H1 (cell line): ENCODE data around the gene ABCA1. TPM values are rescaled to one million over a fixed set of nuclear protein-coding genes. Genes with fewer than 3 reads are reported as not detected.

Experiments used
- BRCA1 ChIP-seq: IDR thresholded peaks from 2 replicates; pipeline ENCODE4 v1.6.1; 2012; ENCODE audit warnings: low read depth, low read length, improper control_type of control experiment
- CBX8 ChIP-seq: fragments of 300-800, 300-1000 bp; sonication (generic); IDR thresholded peaks from 2 replicates; pipeline ENCODE4 v1.7.1; 2016; ENCODE audit warnings: low read depth, low read length, borderline replicate concordance
- CHD2 ChIP-seq: IDR thresholded peaks from 2 replicates; pipeline ENCODE4 v1.6.1; 2012; ENCODE audit warnings: low read length, improper control_type of control experiment
- E2F6 ChIP-seq: IDR thresholded peaks from 2 replicates; pipeline ENCODE4 v1.6.1; 2012; ENCODE audit warnings: inconsistent platforms
- POLR2A ChIP-seq, 2 experiments: IDR thresholded peaks; 1 replicate in 1 of 2; 2 replicates in 1 of 2; pipeline ENCODE4 v1.6.1; 2011; ENCODE audit warnings: low read depth in 2 of 2, low read length in 2 of 2, mild to moderate bottlenecking in 2 of 2; ENCODE audit errors: control extremely low read depth in 1 of 2
- RBBP5 ChIP-seq: IDR thresholded peaks from 2 replicates; pipeline ENCODE4 v1.7.1; 2012; ENCODE audit warnings: low read depth, mild to moderate bottlenecking, inconsistent platforms, low read length, moderate library complexity, borderline replicate concordance
- SIN3A ChIP-seq, 2 experiments: IDR thresholded peaks in 1 of 2; conservative IDR thresholded peaks in 1 of 2; 2 replicates each; pipeline ENCODE4 v1.6.1; 2011 to 2012; ENCODE audit warnings: low read length in 2 of 2, improper control_type of control experiment in 1 of 2, low read depth in 1 of 2, mild to moderate bottlenecking in 1 of 2
- polyA plus RNA-seq, 7 experiments: library from polyadenylated mRNA; depleted of rRNA in 3 of 7; stranded (reverse) in 5 of 7; unstranded in 2 of 7; fragments of >200 nt in 5 of 7; fragments of 200-250 nt in 2 of 7; gene quantifications; 1 replicate in 5 of 7; 2 replicates in 1 of 7; 4 replicates in 1 of 7; pipeline versions ENCODE4 v1.2.1 to v1.2.3, GENCODE V29; 2011 to 2013; ENCODE audit warnings: missing spikeins in 2 of 7, mixed read lengths in 2 of 7
- total RNA-seq: library from RNA; stranded (reverse); fragmentation: NEBNext Ultra II Directional; extraction: Animal tissue kit (Norgen Biotek cat#: 25700); gene quantifications from 2 replicates; pipeline ENCODE4 v1.2.1, GENCODE V29; 2021

Gene ABCA1
- total and polyA plus RNA-seq, 2 of the 8 experiments (the other 6 are each of a cell fraction or from before 2014, with no cell fraction given) = 6.9 to 7.8 TPM

- TF ChIP-seq E2F6 = peak; percentile 71; the same call in 1 of the 2 replicates
- TF ChIP-seq RBBP5 = peak; percentile 66
- TF ChIP-seq CBX8 = no peak
- TF ChIP-seq POLR2A (IDR thresholded peaks at IDR 0.05; ENCODE audit: control extremely low read depth in 1 of 2, low read depth in 2 of 2, low read length in 2 of 2) = peak; percentile 52 to 61; a peak in 2 of 3 replicates
- no peak for TF ChIP-seq CHD2
- TF ChIP-seq BRCA1 = no peak
- no peak; a peak in 1 of 4 replicates for TF ChIP-seq SIN3A (conservative IDR thresholded peaks at IDR 0.05 in 1 of 2, IDR thresholded peaks at IDR 0.05 in 1 of 2; ENCODE audit: low read depth in 1 of 2, low read length in 2 of 2)
Observed at GRCh38 chr9:104927912-104928740, at the start of gene ABCA1 (continued).
